Measurements from ENCODE around the gene NTN4.

DNA sequence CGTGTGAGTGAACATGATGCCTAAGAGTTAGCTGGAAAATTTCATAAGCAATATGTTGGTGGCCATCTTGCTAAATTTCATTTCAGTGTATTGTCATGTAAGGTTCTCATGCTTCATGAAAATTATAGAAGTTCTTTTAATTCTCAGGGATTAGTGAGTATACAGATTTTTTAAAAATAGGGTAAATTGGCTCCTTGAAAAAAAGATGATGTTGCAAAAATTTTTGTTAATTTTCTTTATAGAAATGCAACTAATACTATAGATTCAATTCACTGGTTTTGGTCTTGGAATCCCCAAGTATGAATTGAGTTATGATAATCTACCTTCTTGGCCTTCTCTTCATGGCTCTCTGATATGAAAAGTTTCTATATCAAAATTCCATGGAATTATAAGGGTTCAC lies 75.4 kb downstream of the NTN4 start:
- TF ChIP-seq, protein P1, sequence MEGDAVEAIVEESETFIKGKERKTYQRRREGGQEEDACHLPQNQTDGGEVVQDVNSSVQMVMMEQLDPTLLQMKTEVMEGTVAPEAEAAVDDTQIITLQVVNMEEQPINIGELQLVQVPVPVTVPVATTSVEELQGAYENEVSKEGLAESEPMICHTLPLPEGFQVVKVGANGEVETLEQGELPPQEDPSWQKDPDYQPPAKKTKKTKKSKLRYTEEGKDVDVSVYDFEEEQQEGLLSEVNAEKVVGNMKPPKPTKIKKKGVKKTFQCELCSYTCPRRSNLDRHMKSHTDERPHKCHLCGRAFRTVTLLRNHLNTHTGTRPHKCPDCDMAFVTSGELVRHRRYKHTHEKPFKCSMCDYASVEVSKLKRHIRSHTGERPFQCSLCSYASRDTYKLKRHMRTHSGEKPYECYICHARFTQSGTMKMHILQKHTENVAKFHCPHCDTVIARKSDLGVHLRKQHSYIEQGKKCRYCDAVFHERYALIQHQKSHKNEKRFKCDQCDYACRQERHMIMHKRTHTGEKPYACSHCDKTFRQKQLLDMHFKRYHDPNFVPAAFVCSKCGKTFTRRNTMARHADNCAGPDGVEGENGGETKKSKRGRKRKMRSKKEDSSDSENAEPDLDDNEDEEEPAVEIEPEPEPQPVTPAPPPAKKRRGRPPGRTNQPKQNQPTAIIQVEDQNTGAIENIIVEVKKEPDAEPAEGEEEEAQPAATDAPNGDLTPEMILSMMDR (IDR thresholded peaks at IDR 0.05), result no peak
- TF ChIP-seq POLR2AphosphoS5 (IDR thresholded peaks at IDR 0.05), result no peak
